Measurements from ENCODE around the gene ADAM17. TPM values are rescaled to one million over a fixed set of nuclear protein-coding genes. Genes with fewer than 3 reads are reported as not detected.

The ADAM17 gene
- total RNA-seq, 4 donors from 2014 or later: 26.9 to 39.4 (median 31.3) TPM

- H3K36me3 ChIP-seq: peaks cover 28 to 43% of the 10 kb centered on the region in 2 donors
- intact Hi-C loops (cut with DNase I): no loop called here
- no peak overlapping the region for H3K27ac ChIP-seq
Observed at GRCh38 chr2:9439536-9439935, 116.1 kb downstream of the ADAM17 start.

More at GRCh38 chr2:9439536-9439935, 116.1 kb downstream of the ADAM17 start:
- H3K4me3 ChIP-seq (replicated peaks in 1 of 3): no peak overlapping the region
- TF ChIP-seq, protein P1, sequence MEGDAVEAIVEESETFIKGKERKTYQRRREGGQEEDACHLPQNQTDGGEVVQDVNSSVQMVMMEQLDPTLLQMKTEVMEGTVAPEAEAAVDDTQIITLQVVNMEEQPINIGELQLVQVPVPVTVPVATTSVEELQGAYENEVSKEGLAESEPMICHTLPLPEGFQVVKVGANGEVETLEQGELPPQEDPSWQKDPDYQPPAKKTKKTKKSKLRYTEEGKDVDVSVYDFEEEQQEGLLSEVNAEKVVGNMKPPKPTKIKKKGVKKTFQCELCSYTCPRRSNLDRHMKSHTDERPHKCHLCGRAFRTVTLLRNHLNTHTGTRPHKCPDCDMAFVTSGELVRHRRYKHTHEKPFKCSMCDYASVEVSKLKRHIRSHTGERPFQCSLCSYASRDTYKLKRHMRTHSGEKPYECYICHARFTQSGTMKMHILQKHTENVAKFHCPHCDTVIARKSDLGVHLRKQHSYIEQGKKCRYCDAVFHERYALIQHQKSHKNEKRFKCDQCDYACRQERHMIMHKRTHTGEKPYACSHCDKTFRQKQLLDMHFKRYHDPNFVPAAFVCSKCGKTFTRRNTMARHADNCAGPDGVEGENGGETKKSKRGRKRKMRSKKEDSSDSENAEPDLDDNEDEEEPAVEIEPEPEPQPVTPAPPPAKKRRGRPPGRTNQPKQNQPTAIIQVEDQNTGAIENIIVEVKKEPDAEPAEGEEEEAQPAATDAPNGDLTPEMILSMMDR (IDR thresholded peaks at IDR 0.05): no peak
- TF ChIP-seq POLR2A (IDR thresholded peaks at IDR 0.05): no peak
- H3K4me1 ChIP-seq: no peaks in the 10 kb centered on the region
- 100% methylated on average over 1 of the region's 1 CpG for WGBS, 2 donors
- DNase-seq: no peak
- H3K27me3 ChIP-seq: no peaks in the 10 kb centered on the region
- no peaks in the 10 kb centered on the region for H3K9me3 ChIP-seq

Other genes with a start within 250 kb of the ADAM17 start
- 10 to 100 TPM; 39.4 to 73.4 (median 45.8) TPM for gene ITGB1BP1, start 132.3 kb downstream of the ADAM17 start, total RNA-seq
- 10 to 100 TPM; 21.7 to 33.6 (median 29.1) TPM for gene CPSF3, start 132.2 kb downstream of the ADAM17 start, total RNA-seq
- gene IAH1, start 81.3 kb downstream of the ADAM17 start, total RNA-seq: 10 to 100 TPM; 50.3 to 83.7 (median 62.5) TPM
- gene YWHAQ, start 75.2 kb upstream of the ADAM17 start, total RNA-seq: 100 to 1,000 TPM; 246 to 270 (median 265) TPM